GM18505 (cell line): ENCODE measurements around the gene KIFAP3.
"Not testable (repeated sequence)": the region's sequence is repeated elsewhere in the genome, so short reads cannot be mapped to it uniquely, and the experiment has no call there.

Source experiments
- ATAC-seq: cut with Tn5 transposase; IDR thresholded peaks from one replicate; pipeline ENCODE4 v1.9.1; 2021; ENCODE audit not compliant: unreplicated experiment
- POLR2A ChIP-seq: IDR thresholded peaks from 4 replicates; pipeline ENCODE4 v1.6.1; 2011; ENCODE audit warnings: borderline replicate concordance; ENCODE audit not compliant: insufficient read depth, insufficient read length; ENCODE audit errors: extremely low read depth

Gene KIFAP3

DNA sequence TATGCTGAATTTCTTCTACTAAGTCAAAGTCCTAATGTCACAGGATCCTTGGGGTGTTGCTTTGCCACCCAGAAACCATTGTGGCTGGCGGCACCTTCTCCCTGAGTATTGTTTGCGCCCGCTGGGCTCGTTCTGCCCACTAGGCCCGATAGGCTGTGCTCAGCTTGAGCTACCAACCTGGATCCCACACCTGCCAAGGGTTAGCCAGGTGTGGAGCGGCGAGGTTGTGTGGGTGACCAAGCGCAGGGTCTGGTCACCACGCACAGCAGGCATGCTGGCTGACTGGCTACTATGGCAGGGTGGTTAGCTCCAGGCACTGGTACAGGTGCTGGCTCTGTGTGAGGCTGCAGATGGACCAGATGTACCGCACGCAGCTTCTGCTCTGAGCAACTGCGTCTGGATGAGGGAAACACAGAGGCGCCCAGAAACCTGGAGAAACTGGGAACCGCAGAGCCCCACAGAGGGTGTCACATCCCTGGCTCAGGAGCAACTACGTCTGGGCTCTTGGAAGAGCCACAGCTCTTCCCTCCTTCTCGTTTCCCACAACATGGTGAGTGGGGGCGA lies 130.4 kb downstream of the KIFAP3 start:
- no peak for ATAC-seq
- TF ChIP-seq POLR2A = no peak

DNA sequence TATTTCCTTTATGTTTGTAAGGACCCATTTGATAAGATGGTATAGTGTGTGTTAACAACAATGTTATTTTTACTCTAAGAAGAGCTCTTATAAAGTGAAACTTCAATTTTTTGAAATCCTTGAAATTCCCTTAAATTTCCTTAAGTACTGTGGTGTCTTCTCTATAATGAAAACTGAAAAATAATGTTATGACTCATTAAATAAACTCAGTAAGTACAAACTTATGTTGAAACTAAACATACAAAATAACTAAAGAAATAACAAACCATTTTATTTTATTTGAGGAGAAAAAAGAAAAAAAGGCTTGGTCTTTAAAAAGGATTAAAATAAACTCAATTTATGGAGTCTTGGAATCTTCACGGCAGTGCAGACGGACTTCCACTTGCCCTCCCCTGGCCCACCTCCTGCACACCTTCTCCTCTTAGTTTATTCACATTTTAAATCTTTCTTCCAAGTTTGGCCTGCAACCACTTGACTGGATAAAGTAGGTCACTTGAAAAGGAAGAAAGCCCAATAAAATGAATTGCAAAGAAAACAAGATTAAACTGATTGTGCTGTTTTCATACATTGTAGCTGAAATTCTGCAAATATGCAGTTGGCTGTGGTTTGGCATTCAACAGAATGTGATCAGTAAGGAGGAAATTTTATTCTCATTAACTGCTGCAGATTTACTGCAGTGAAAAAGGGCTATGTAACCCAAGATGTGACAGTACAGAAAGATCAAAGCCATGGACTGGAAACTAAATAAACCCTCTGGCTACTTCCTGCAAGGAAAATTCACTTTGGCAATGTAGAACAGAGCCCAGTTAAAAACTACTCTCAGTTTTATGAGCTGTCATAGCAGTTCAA lies 132.3 kb downstream of the KIFAP3 start:
- TF ChIP-seq POLR2A = no peak
- ATAC-seq = no peak

DNA sequence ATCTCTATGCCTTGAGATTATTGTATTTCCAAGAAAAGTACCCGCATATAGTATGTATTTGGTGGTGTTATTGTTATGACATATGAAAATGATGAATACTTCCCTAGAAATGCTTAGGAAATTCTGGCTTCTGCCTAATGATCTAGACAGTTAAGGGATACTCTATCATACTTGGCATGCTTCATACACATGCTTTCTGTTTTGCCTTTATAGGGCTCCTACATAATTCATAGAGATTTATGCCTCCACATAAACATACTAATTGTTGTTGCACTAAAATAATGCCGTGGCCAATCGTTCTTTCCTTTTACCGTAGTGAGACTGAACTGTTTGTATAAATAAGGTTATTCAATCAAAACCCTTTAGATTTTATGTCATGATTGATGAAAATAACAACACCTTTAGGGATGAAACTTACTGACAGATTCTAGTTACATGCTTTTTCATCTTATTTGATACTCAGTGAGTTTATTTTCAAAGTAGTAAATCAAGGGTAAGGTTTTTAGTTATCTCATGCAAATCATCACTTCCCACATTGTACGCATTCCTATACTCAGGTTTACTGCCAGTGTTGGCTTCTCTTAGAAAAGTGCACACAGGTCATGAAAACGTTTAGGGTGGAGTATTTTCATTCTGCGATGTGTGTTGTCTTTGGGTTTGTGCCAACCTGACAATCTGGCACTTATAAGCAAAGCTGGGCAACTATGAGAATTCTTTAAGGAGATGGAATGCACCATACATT lies 140.3 kb downstream of the KIFAP3 start:
- no peak for ATAC-seq

DNA sequence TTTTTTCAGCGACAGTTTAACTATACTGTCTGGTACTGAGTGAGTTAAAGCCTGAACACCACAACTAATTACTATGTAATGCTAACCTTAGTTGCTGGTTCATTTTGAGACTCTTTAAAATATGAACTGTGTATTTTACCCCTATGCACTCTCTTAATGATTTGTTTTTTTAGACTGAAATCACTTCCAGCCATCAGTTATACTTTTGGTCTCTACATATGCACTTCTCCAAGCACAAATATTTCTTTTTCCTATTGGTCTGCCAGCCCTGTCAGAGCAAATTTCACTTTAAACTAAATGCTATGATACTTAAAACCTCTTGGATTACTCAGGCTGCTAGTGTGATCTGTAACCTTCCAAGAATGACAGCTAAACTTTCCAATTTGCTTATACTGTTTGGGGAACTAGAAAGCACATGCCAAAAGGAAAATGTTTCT lies 142.7 kb downstream of the KIFAP3 start:
- no peak for TF ChIP-seq POLR2A
- ATAC-seq = no peak

More for the DNA sequence above, 140.3 kb downstream of the KIFAP3 start:
- TF ChIP-seq POLR2A = no peak

DNA sequence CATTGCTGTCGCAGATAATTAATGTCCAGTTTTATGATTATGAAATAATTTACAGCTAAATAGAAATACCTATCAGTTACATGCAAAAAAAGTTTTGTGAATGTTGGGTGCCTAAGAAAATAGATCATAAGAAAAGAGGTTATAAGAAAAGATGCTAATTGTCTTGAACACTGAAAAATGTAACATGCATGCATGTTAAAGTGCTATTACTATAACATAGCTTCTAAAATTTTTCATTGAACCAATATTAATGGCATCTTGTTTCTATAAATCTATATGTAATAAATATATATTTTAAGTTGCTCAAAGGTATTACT lies 145.3 kb downstream of the KIFAP3 start:
- no peak for ATAC-seq
- TF ChIP-seq POLR2A = no peak

DNA sequence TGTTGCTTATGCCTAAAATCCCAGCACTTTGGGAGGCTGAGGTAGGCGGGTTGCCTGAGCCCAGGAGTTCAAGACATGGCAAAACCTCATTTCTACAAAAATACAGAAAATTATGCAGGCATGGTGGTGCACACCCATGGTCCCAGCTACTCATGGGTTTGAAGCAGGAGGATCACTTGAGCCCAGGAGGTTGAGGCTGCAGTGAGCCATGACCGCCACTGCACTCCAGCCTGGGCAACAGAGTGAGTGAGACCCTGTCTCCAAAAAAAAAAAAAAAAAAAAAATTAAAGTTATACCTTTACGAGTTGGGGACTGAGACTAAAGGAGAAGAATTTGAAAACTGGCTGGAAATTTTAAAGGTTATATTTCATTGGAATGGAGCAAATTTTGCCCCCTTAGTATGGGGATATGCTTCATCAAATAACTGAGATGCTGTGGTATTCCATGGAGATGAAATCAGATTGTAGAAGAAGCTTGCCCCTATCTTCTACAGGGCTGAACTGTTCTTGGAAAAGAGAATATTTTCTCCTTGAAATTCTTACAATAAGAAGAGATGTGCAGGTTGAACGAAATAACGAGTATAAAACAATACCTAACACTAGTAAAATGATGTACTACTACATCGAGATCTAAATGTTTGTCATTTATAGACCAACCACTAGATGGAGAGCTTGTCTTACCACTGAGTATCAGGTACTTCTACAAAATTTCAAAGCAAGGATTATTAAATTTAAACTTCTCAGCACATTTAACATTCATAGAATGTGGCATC lies 145.9 kb downstream of the KIFAP3 start:
- TF ChIP-seq POLR2A = no peak
- ATAC-seq = peak; percentile 67

DNA sequence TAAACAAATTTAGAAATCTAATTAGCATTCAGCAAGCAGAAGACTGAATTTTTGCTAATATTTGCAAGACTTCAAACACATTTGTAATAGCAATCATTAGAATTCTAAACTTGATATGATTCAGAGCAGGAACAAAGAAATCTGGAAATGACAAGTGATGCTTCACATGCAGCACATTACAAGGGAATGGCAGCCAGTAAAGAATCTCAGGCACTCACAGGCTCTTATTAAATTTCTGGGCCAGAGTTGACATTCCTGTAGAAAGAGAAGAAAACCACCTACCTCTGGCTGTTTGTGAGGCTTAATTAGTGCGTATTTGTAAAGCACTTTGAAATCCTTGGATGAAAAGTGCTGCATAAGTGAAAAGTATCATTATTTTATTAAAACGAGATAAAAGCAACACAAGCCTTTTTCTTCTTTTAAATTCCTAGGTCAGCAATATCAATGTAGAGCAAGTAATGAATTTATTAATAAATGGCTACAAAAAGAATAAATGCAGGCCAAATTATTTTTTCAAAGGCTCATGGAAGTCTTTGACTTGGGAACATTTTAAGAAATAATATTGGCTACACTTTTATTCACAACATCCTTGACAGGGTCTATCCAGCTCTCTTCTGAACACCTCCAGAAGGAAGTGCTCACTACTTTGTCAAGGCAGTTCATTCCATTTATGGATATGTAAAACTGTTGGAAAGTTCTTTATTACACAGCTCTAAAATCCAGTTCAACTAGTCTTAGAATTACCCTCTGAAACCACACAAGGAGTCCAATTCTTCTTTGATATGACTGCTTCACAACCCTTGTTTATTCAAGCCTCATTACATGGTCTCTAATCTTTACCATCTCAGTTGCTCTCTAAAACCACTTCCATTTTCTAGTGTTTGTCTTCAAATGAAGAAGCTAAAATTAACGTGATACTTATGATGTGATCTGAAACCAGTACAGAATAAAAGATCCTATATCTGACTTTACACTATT lies 148.7 kb downstream of the KIFAP3 start:
- peak; percentile 78 for ATAC-seq
- TF ChIP-seq POLR2A = no peak

DNA sequence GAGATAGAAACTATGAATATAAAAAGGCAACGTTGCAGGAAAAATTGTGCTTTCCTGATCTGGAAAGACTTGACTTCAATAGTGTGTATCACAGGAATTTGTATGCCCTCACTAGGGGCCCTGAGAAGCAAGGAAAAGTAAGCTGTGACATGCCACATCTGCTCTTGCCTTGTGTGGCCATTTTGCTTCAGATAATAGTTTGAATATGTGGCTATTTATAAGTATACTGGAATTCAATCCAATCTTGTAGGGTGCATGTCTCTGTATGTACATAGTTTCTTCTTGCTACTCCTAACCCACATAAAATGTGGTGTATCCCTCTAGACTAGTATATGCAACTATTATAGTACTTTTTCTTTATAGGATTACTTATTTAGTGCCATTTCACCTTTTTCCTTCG lies 149.7 kb downstream of the KIFAP3 start:
- no peak for ATAC-seq
- TF ChIP-seq POLR2A = no peak

DNA sequence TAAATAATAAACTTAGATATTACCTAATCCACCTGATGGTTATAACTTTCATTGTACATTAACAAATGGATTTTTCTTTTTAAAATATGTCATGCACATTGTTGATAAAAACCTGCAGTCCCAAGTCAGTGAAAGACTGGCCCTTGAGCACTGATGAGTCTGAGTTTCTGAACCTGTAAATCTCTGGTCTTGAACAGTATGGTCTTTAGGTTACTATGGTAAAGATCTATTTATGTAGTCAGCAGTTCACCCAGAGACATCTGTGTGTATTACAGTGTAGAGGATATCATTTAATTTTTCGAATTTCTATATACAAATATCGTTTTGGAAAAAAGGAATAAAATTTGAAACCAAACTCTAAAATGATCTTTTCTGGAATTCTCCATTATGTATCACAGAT lies 150.4 kb downstream of the KIFAP3 start:
- no peak for ATAC-seq
- no peak for TF ChIP-seq POLR2A

DNA sequence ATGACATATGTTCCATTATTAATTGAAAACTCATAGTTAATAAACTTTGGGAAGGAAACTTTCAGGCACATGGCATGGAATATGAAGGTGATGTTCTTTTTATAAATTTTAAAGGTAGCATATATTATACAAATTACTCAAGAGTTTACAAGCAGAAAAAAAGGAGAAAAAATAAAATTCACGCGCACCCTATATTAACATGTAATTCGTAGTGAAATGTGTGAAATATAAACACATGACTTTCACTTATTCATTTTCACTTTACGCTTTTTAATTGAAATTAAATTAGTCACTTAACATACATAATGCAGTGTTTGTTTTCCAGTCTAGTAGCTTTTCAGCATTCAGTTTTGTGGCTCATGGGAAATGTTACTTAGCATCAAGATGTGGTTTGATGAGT lies 153.4 kb downstream of the KIFAP3 start:
- no peak for ATAC-seq

DNA sequence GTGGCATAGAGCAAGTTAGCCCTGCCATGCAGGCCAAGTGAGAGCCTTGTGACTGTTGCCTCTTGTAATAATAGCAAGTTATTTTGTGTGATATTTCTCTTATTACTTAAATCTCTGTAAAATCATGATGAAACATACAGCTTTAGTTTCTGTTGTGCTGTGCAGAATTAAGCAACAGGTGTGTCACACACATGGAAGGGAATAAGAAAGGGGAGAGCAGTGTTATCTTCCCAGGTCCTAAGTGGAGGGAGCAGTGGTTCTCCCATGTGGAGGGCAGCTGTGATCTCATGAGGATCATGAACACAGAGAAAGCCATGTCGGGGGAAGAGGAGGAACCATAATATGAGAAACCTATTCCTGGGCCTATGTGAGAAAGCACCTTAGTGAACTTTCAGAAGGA lies 155.6 kb downstream of the KIFAP3 start:
- no peak for TF ChIP-seq POLR2A

More for the DNA sequence above, 153.4 kb downstream of the KIFAP3 start:
- no peak for TF ChIP-seq POLR2A

DNA sequence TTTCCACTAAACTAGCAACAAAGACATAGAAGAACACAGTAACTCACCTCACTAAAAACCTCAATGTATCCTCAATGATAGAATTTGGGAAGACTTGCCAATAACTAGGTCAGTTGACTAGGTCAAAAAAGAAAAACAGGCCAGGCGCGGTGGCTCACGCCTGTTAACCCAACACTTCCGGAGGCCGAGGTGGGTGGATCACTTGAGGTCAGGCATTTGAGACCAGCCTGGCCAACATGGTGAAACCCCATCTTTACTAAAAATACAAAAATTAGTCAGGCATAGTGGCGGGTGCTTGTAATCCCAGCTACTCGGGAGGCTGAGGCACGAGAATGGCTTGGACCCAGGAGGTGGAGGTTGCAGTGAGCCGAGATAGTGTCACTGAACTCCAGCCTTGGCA lies 156.3 kb downstream of the KIFAP3 start:
- not testable (repeated sequence) for ATAC-seq

More for the DNA sequence above, 155.6 kb downstream of the KIFAP3 start:
- ATAC-seq = no peak
